Tibial nerve (tissue), 3 donors: ENCODE measurements around the gene RNU6-8.

ENCODE experiments used
- EP300 ChIP-seq, 2 donors: sonication (generic); formaldehyde crosslinking; IDR thresholded peaks; one replicate each; pipeline ENCODE4 v1.6.1; 2017; ENCODE audit warnings: antibody characterized with exemption in 2 of 2, mild to moderate bottlenecking in 1 of 2
- POLR2A ChIP-seq, 2 donors: fragments of 450-650 bp; IDR thresholded peaks; one replicate each; pipeline ENCODE4 v1.6.1; 2017; ENCODE audit warnings: antibody characterized with exemption in 2 of 2, mild to moderate bottlenecking in 2 of 2, moderate library complexity in 2 of 2

GRCh38 chr14:32193532-32193931 is 9.5 kb downstream of the RNU6-8 start:
- TF ChIP-seq POLR2A (IDR thresholded peaks at IDR 0.05) (no peak), EP300 (IDR thresholded peaks at IDR 0.05) (no peak)
